ENCODE results near the gene ARHGAP18. TPM values are rescaled to one million over a fixed set of nuclear protein-coding genes. Genes with fewer than 3 reads are reported as not detected.

ARHGAP18 gene
- total RNA-seq, 6 experiments from 2014 or later, result 2.2 to 8.0 (median 2.9) TPM

DNA sequence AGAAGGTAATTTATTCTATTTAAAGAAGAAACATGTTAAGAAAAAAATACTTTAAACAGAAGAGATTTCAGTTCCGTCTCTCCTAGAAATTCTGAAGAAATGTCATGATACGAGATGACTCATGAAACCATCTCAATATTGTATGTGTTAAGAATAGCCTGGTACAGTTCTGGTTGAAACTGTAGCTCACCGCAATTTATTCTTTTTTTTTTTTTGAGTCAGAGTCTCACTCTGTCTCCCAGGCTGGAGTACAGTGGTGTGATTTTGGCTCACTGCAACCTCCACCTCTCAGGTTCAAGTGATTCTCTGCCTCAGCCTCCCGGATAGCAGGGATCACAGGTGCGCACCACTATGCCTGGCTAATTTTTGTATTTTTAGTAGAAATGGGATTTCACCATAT is 103.3 kb downstream of the ARHGAP18 start:
- WGBS (ENCODE audit: insufficient coverage, low coverage, low lambda C conversion rate, missing lambda C conversion rate), result 91% methylated on average over 5 of the region's 5 CpGs
- H3K4me3 ChIP-seq, result no peak overlapping the region
- DNase-seq, result no peak
- no peaks in the 10 kb centered on the region for H3K36me3 ChIP-seq
- TF ChIP-seq POLR2A (IDR thresholded peaks at IDR 0.05), result no peak
- TF ChIP-seq, protein P1, sequence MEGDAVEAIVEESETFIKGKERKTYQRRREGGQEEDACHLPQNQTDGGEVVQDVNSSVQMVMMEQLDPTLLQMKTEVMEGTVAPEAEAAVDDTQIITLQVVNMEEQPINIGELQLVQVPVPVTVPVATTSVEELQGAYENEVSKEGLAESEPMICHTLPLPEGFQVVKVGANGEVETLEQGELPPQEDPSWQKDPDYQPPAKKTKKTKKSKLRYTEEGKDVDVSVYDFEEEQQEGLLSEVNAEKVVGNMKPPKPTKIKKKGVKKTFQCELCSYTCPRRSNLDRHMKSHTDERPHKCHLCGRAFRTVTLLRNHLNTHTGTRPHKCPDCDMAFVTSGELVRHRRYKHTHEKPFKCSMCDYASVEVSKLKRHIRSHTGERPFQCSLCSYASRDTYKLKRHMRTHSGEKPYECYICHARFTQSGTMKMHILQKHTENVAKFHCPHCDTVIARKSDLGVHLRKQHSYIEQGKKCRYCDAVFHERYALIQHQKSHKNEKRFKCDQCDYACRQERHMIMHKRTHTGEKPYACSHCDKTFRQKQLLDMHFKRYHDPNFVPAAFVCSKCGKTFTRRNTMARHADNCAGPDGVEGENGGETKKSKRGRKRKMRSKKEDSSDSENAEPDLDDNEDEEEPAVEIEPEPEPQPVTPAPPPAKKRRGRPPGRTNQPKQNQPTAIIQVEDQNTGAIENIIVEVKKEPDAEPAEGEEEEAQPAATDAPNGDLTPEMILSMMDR (IDR thresholded peaks at IDR 0.05), result no peak
- no peaks in the 10 kb centered on the region for H3K9me3 ChIP-seq
- intact Hi-C loops (cut with DNase I), result loop anchor here (10.0 kb wide), 1 partner anchor 118 kb away; no protein-coding TSS in a partner anchor
- ATAC-seq, result no peak
- H3K27me3 ChIP-seq, result no peaks in the 10 kb centered on the region
- no peak overlapping the region for H3K27ac ChIP-seq
- no peaks in the 10 kb centered on the region for H3K4me1 ChIP-seq

DNA sequence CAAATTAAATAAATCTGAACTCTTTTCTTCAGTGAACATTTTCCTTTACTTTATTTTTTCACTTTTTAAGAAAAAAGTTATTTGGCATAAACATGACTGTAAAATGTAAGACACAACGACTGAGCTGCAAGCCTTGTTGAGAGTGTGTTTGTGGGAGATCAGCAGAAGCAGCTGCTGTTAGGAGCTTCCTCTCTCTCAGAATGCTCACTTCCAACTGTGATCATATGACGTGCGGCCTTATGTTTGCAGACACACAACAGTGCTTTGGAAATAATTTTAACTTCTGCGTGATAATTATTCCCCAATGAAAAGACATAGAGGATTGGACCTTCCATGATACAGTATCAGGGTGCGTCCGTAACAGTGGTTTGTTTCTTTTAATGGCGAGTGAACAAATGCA is 104.0 kb downstream of the ARHGAP18 start:
- ATAC-seq (peak in 2 of 4 donors; percentile 34 to 58), DNase-seq (no peak)
- no peak overlapping the region for H3K4me3 ChIP-seq
- H3K27ac ChIP-seq, result no peak overlapping the region
- no peaks in the 10 kb centered on the region for H3K36me3 ChIP-seq
- intact Hi-C loops (cut with DNase I), result loop anchor here (10.0 kb wide), 1 partner anchor 119 kb away; no protein-coding TSS in a partner anchor
- H3K9me3 ChIP-seq, result no peaks in the 10 kb centered on the region
- 88% methylated on average over 7 of the region's 7 CpGs for WGBS (ENCODE audit: insufficient coverage, low coverage, low lambda C conversion rate, missing lambda C conversion rate)
- H3K27me3 ChIP-seq, result no peaks in the 10 kb centered on the region
- H3K4me1 ChIP-seq, result no peaks in the 10 kb centered on the region
- TF ChIP-seq, protein P1 (IDR thresholded peaks at IDR 0.05), result no peak
- TF ChIP-seq POLR2A (IDR thresholded peaks at IDR 0.05), result no peak

DNA sequence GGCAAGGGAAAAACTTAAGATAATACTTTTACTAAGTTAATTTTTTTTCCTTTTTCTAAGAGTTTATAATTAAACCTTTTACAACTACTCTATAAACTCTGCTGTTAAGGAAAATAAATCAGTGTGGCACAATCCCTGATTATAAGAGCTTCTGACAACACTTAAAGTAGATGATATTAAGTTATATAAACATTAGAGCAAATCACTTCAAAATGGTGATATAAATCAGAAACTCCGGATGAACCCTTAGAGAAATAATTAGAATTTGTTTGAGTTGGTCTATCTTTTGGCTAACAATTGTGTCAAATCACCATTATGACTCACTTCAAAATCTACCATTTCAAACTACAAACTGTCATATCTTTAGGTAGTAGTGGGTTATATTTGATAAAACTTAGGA is 104.9 kb downstream of the ARHGAP18 start:
- Histone ChIP-seq H3K4me1 (no peaks in the 10 kb centered on the region), H3K4me3 (no peak overlapping the region), H3K36me3 (no peaks in the 10 kb centered on the region), H3K9me3 (no peaks in the 10 kb centered on the region), H3K27me3 (no peaks in the 10 kb centered on the region), H3K27ac (no peak overlapping the region)
- TF ChIP-seq, protein P1 (IDR thresholded peaks at IDR 0.05), result no peak
- no peak for TF ChIP-seq POLR2A (IDR thresholded peaks at IDR 0.05)
- intact Hi-C loops (cut with DNase I), result loop anchor here (10.0 kb wide), 1 partner anchor 120 kb away; no protein-coding TSS in a partner anchor
- ATAC-seq (no peak), DNase-seq (no peak)
- WGBS (ENCODE audit: insufficient coverage, low coverage, low lambda C conversion rate, missing lambda C conversion rate), result 85% methylated on average over 1 of the region's 1 CpG

DNA sequence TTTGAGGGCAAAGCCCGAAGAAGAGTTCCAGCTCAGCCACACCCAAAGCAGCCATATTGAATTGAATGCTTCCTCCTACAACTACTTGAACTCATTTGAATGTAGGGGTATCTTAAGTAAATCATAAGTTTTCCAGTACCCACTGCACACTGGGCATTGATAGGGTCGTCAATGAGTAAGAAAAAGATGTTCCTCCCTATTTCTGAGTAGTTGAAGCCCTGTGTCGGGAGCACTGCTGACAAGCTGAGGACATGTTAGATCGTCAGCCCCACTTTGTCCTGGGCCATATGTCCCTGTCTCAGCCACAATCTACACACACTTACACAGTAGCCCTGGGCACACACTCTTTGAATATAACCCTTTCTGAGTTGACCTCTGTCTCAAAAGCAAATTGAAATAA is 105.7 kb downstream of the ARHGAP18 start:
- Histone ChIP-seq H3K4me1 (no peaks in the 10 kb centered on the region), H3K27me3 (no peaks in the 10 kb centered on the region), H3K27ac (no peak overlapping the region), H3K4me3 (no peak overlapping the region), H3K36me3 (no peaks in the 10 kb centered on the region), H3K9me3 (no peaks in the 10 kb centered on the region)
- TF ChIP-seq POLR2A (IDR thresholded peaks at IDR 0.05), result no peak
- TF ChIP-seq, protein P1 (IDR thresholded peaks at IDR 0.05), result no peak
- intact Hi-C loops (cut with DNase I), result loop anchor here (10.0 kb wide), 1 partner anchor 120 kb away; no protein-coding TSS in a partner anchor
- ATAC-seq, result no peak
- 88% methylated on average over 4 of the region's 4 CpGs for WGBS (ENCODE audit: insufficient coverage, low coverage, low lambda C conversion rate, missing lambda C conversion rate)
- no peak for DNase-seq

DNA sequence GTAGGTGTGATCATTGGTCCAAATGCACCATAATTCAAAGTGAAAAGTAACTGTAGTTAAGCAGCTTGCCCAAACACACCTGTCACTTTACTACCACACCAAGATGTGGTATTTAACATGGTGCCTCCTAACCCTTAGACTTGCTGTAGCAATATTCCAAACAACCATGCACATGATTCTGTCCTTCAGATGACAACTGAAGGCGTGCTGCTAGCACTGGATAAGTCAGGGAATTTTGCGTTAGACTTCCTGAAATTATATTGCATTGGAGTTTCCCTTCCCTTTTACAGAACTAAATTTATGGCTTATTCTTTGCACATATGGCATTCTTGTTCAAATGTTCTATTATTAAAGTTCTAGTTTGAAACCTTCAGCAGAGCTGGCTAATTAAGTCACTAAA is 106.2 kb downstream of the ARHGAP18 start:
- ATAC-seq, result no peak
- Histone ChIP-seq H3K9me3 (no peaks in the 10 kb centered on the region), H3K36me3 (no peaks in the 10 kb centered on the region), H3K27ac (no peak overlapping the region), H3K4me3 (no peak overlapping the region), H3K27me3 (no peaks in the 10 kb centered on the region), H3K4me1 (no peaks in the 10 kb centered on the region)
- DNase-seq, result no peak
- TF ChIP-seq POLR2A (IDR thresholded peaks at IDR 0.05), result no peak
- TF ChIP-seq, protein P1 (IDR thresholded peaks at IDR 0.05), result no peak
- 55% methylated on average over 2 of the region's 2 CpGs for WGBS (ENCODE audit: insufficient coverage, low coverage, low lambda C conversion rate, missing lambda C conversion rate)
- intact Hi-C loops (cut with DNase I), result loop anchor here (10.0 kb wide), 1 partner anchor 121 kb away; no protein-coding TSS in a partner anchor
